HG03108 (cell line): ENCODE data around the gene NOL11.
"Not testable (repeated sequence)": the region's sequence is repeated elsewhere in the genome, so short reads cannot be mapped to it uniquely, and the experiment has no call there.

Source experiments
- ATAC-seq: cut with Tn5 transposase; IDR thresholded peaks from one replicate; pipeline ENCODE4 v1.9.1; 2021; ENCODE audit warnings: moderate library complexity; ENCODE audit not compliant: unreplicated experiment

NOL11 gene

DNA sequence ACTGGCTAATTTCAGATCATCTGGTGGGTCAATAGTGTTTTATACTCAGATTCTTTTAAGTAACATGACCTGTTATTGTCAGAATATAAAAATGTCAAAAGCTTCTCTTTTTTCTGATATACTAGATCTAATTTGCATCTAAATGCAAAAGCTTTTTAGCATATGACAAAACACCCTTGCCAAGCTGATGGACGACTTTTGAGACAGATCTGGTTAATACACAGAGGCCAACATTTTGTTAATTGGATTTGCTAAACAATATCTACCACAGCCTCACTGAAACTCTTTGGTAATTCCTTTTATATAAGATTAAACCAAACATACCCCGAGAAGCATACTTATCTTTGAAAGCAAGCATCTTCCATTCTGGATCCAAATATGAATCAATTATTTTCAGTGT is 10.3 kb upstream of the NOL11 start:
- no peak for ATAC-seq

DNA sequence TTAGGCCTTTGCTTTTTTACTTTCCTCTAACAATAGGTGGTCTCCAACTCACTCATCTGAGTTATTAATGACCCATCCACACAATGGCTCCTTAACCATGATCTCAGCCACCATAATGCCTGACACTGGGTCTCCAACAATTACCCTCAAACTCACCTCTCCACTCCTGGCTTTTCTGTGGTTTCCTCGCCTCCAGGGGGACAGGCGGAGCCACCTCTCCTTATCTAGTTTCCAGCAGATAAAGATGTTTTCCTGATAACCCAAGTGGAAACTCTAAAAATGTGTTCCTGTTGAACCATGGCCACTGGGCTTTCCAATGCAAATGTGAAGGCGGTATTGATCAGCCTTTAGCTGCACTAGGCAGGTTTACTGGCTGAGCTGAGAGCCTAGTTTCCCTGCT is 9.4 kb upstream of the NOL11 start:
- no peak for ATAC-seq

DNA sequence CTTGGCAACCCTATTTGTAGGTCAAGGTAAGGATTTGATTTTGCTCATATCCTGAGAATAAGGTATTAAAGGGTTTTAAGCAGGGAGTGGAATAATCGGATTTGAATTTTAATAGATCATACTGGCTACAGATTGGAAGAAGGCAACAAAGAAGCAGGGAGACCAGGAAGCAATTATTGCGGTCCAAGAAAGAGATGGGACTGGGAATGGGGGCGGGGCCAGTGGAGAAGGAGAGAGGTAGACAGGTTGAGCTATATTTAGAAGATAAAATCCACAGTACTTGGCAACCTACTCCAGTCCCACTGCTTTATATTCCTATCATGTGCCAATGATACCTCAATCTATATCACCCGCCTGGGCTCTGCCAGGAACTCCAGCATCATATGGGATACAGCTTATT is 5.8 kb upstream of the NOL11 start:
- no peak for ATAC-seq

DNA sequence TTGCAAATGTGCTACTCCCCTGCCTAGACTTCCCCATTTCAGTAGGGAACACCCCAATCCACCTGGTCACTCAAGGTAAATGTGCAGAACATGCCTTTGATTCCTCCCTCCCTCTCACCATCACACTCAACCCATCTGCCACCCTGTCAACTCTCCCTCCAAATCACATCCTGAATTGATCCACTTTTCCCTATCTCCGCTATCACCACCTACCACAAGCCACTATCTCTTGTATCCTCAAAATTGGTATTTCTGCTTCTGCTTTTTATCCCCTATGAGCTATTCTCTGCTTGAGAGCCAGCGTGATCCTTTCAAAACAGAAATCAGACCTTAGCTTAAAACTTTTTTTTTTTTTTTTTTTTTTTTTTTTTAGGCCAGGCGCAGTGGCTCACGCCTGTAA is 5.4 kb upstream of the NOL11 start:
- ATAC-seq = no peak

DNA sequence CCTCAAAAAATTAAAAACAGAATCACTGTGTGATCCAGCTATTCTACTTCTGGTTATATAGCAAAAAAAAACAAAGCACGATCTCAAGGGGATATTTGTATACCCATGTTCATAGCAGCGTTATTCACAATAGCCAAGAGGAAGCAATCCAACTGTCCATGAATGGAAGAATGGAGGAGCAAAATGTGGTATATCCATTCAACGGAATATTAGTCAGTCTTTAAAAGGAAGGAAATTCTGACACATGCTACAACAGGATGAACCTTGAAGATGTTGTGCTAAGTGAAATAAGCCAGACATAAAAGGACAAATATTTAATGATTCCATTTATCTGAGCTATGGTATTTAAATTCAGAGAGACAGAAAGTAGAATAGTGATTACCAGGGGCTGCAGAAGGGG is 4.6 kb upstream of the NOL11 start:
- no peak for ATAC-seq

DNA sequence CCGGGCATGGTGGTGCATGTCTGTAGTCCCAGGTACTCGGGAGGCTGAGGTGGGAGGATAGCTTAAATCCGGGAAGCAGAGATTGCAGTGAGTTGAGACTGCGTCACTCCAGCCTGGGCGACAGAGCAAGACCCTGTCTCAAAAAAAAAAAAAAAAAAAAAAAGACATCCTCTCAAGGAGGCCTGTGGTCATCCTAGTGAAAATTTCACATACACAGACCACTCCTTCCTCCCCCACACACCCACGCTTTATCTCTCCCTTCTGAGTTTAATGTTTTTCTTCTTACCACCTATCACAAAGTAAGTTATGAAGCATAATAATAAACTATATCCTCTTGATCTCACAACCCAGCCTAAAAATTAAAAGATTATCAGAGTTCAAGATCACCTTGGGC is 1.3 kb upstream of the NOL11 start:
- no peak for ATAC-seq

DNA sequence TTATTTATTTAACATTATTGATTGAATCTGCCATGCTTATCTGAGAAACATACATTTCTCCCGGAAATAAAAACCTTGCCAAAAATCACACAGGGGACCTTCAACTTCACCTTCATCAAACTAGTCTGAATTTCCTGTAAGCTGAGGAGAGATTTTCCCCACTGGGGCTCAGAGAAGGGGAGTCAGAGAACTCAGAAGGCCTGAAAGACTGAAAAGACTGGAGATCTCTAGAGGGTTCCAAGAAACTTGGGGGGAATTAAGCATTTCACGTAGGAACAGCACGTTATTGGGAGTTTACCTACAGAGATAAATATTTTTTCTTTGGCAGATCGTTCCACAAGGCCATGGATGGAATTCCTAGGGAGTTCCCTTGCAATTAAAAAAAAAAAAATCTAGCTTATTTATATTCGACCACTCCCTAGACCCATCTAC is 528 bp upstream of the NOL11 start:
- no peak for ATAC-seq

DNA sequence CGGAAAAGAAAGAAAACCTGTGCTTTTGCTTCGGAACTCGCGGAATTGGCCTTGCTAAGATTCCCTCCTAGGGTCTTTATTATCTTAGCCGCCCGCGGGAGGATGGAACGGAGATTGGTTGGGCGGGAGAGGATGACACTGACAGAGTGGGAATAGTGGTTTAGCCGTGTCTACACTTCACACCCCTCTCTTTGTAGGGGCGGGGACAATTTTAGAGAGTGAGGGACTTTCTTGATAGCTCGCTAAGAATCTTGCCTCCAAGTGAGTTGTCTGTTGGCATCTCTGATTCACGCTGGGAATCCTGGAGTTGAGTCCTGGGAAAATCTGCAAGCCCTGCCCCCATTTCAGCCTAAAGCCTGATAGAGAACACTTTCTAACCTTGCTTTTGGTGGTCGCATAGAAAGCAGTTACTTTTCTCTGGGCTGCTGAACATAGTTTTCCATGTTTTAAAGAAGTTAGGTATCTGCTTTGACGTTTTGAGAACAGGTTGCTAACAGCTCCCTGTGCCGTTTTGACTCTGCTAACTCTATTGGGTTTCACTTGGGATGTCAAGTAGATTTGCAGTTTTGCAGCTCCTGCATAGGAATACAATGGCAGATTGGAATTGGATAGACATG is 697 bp downstream of the NOL11 start:
- ATAC-seq = no peak

DNA sequence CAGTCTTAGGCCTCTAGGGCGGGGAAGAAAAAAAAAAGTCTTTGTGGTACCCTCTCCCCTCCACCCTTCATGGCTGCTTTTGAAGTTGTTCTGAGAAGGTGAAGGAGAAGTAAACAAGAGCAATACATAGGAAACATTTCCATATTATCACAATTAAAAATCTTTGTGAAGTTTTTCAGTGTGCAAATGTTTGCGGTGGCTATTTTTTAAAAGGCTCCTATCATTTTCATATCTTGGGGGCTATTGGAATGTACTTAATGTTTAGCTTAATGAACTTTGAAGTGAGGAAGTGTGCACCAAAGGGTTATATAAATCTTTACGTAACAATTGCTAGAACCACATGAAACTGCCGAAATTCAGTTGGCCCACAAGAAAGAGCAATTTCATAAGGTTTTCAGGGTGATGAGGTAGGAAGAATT is 7.6 kb downstream of the NOL11 start:
- ATAC-seq = no peak

DNA sequence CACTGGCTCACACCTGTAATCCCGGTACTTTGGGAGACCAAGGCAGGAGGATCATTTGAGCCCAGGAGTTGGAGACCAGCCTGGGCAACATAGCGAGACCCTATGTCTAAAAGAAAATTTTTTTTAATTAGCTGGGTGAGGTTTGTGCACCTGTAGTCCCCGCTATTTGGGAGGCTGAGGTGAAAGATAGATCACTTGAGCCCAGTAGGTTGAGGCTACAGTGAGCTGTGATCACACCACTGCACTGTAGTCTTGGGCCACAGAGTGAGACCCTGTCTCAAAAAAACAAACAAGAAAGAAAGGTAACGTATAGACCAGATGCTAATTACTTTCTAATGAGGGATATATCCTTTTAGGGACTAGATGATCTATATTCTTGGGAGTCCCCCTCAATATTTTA is 8.1 kb downstream of the NOL11 start:
- ATAC-seq = no peak

DNA sequence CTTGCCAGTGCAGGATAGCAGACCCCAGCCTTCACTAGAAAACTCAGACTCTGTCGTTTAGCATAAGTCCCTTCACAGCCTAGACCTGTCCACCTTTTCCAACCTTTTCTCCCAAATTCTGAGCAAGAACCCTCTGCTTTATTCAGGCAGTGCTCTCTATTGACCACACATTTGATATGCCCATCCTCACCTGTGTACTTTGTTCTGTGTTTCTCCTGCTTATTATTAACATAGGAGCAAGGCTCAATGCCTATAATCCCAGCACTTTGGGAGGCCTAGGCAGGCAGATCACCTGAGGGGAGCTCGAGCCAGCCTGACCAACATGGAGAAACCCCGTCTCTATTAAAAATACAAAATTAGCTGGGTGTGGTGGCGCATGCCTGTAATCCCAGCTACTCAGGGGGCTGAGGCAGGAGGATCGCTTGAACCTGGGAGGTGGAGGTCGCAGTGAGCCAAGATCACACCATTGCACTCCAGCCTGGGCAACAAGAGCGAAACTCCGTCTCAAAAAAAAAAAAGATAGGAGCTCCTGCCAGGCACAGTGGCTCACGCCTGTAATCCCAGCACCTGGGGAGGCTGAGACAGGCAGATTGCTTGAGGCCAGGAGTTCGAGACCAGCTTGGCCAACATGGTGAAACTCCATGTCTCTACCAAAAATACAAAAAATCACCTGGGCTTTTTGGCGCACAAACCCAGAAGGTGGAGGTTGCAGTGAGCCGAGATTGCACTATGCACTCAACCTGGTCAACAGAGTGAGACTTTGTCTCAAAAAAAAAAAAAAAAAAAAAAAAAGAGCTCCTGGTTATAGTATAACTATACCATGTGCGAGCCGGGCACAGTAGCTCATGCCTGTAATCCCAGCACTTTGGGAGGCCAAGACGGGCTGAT is 9.7 kb downstream of the NOL11 start:
- ATAC-seq = not testable (repeated sequence)

DNA sequence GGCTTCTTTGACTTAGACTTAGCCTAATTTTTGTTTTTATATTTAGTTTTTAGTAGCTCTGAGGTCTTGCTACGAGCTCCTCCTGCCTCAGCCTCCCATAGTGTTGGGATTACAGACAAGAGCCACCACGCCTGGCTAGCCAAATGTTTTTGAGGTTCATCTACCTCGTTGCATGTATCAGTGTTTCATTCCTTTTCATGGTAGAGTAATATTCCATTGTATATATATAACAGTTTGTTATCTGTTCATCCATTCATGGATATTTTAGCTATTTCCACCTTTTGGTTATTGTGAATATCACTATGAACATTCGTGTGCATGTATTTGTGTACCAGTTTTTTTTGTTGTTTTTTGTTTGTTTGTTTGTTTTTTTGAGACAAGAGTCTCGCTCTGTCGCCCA is 12.2 kb downstream of the NOL11 start:
- ATAC-seq = no peak

DNA sequence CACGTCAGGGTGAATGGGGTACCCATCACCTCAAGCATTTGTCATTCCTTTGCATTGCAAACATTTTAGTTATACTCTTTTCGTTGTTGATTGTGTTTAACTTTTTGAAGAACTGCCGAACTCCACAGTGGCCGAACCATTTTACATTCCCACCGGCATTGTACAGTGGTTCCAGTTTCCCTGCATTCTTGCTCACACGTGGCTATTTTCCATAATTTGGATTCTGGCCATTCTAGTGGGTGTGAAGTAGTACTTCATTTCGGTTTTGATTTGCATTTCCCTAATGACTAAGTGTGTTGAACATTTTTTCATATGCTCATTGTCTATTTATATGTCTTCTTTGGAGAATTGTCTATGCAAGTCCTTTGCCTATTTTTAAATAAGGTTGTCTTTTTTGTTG is 13.0 kb downstream of the NOL11 start:
- ATAC-seq = no peak

DNA sequence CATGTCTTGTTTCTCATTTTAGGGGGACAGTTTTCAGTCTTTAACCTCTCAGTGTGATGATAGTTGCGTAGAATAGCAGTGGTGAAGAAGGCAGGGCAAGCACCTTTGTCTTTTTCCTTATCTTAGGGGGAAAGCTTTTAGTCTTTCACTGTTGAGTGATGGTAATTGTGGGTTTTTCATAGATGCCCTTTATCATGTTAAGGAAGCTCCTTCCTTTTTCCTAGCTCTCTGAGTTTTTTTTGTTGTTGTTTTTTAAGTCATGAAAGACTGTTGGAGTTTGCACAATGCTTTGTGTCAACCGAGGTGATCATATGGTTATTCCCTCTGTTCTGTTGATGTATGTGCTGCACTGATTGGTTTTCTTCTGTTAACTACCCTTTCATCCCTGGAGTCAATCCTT is 15.7 kb downstream of the NOL11 start:
- no peak for ATAC-seq

DNA sequence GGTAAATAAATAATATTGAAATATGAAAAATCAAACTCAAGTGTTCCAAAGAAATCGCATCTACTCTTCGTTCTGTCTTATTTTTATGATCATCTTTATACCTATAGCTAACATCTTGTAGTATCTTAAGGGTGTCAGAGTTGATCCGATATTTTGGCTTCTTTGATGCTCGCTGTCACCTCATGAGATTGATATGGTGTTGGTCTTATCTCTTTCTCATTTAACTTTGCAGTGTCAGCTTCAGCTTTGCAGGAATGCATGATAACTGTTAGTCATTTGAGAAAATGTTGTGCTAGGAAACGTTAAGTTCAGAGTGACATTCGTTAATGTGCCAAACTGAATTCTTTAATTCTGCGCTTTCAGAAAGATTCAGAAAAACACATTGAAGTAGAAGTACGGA is 19.4 kb downstream of the NOL11 start:
- ATAC-seq = no peak

DNA sequence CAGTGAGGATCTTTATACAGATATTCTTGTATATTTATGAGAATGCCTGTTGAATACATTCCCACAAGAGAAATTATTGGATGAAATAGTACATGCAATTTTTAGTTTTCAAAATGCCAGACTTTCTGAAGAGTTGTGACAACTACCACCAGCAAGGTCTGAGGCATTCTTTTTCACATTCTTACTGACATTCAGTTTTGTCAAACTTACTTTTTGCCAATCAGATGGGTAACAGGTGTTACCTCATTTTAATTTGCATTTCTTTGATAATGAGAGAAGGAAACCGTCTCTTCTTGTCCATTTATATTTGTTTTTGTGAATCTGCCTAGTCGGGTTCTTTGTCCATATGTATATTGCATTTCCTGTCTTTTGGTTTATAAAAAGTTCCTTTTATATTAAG is 24.3 kb downstream of the NOL11 start:
- no peak for ATAC-seq

DNA sequence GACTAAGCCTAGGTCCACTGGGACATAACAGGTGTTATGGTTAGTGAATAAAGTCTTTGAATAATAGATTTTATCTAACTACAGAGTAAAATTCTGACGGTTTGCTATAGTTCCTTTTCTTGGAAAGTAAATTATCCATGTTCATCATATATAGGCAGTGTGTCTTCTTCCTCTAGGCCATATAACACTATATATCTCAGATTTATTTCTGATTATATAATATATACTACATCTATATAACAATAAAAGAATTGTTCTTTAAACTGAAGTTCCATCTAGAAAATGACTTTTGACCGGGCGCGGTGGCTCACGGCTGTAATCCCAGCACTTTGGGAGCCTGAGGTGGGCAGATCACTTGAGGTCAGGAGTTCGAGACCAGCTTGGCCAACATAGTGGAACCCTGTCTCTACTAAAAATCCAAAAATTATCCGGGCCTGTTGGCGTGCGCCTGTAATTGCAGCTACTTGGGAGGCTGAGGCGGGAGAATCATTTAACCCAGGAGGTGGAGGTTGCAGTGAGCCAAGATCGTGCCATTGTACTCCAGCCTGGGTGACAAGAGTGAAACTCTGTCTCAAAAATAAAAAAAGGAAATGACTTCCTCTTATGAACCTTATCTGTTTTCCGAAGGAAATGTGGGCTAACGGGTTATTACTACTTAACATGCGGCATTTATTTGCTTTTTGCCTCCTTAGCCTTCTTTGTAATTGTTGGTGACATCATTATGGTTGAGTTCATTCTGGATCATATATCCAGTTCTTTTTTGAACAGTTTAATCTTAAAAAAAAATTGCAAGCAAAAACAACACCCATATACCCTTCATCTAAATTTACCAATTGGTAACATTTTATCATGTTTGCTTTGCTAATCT is 29.2 kb downstream of the NOL11 start:
- ATAC-seq = no peak

DNA sequence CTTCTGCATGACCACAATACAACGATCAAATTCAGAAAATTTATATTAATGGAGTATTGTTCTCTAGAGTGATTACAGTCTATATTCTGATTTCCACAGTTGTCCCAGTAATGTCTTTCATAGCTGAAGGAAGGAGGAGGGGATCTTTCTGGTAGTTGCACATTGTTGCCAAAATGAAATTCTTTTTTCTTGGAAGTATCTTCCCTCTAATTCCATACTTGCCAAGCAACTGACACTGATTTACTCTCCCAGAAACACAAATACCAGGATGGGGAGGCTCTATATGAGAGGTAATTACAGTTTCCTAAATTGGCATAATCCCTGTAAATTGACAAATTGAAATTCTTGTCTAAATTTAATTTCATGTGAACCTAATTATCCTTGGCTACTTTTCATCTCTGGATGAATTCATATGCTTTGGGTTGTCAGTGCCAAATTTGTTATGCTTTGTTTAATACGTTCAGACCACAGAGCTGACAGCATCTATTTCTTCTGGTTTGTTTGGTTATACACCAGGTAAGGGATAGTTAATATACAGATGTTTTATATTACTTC is 30.0 kb downstream of the NOL11 start:
- no peak for ATAC-seq

DNA sequence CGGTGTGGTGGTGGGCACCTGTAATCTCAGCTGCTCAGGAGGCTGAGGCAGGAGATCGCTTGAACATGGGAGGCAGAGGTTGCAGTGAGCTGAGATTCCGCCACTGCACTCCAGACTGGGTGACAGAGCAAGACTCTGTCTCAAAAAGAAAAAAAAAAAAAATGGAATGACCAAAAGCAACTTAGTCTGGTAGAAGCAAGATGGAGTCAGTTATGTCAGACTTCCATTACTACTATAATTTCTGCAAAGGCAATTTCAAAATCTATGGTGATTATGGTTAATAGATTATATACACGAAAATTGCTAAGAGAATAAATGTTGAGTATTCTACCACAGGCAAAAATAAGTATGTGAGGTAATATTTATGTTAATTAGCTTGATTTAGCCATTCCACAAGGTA is 32.3 kb downstream of the NOL11 start:
- no peak for ATAC-seq

DNA sequence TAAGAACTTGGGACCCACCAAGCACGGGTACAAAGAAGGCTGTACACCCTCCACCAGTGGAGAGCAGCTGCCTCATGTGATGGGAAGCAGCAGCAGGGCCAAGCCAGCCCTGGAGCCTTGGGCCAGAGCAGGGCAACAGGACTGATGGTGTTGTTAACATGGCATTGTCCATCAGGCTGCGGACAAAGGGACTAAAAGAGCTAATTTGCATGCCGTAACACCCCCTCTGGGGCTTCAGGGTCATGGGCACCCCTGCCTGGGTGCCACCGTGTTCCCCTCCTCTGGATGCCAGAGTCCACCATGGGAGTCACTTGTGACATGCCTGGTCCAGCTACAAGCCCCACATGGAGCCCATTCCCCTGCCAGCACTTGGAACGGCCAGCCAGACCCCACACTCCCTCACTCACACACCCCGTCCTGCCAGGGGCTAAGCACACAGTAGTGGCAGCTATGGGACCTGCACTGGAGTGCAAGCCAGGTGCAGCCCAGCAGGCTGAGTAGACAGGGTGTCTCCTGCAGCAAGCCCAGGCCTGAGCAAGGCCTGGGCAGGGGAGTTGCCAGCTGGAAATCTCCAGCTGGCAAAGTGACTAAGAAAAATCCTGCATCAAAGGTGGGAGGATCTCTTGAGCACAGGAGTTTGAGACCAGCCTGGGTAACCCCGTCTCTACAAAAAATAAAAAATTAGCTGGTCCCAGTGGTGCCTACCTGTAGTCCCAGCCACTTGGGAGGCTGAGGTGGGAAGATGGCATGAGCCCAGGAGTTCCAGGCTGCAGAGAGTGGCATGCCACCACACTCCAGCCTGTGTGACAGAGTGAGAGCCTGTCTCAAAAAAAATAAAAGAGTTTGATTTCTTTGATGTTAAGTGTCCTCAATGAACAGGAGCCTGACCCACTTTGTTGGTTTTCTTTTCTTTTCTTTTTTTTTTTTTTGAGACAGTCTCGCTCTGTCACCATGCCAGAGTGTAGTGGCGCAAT is 33.7 kb downstream of the NOL11 start:
- no peak for ATAC-seq
